Body of pancreas (tissue), 4 donors: ENCODE data around the gene ATRNL1. TPM values are rescaled to one million over a fixed set of nuclear protein-coding genes. Genes with fewer than 3 reads are reported as not detected.
"Not testable (repeated sequence)": the region's sequence is repeated elsewhere in the genome, so short reads cannot be mapped to it uniquely, and the experiment has no call there.

Source experiments
- ATAC-seq: fragments of 150-250 bp; one replicate; pipeline ENCODE4 v1.9.1; 2016
- DNase-seq, 4 donors: peaks; one replicate each; pipeline ENCODE4 v3.0.0-alpha.2; 2019
- H3K27ac ChIP-seq, 4 donors: fragments of 200-600 bp; sonication (generic); 1 replicate in 3 of 4; 2 replicates in 1 of 4; pipeline versions ENCODE4 v1.5.1 to v1.6.1; 2016 to 2019; ENCODE audit warnings: mild to moderate bottlenecking in 1 of 4, mixed read lengths in 1 of 4, moderate library complexity in 1 of 4
- H3K27me3 ChIP-seq, 2 donors: fragments of 200-600 bp; sonication (generic); one replicate each; pipeline ENCODE4 v1.6.0; 2016; ENCODE audit warnings: mild to moderate bottlenecking in 1 of 2
- H3K36me3 ChIP-seq, 2 donors: fragments of 200-600 bp; sonication (generic); replicated peaks in 1 of 2; 2 replicates each; pipeline ENCODE4 v1.5.1; 2016; ENCODE audit warnings: low read depth in 2 of 2; ENCODE audit not compliant: insufficient read depth in 1 of 2
- H3K4me1 ChIP-seq: fragments of 200-600 bp; sonication (generic); one replicate; pipeline ENCODE4 v1.6.0; 2016
- H3K4me3 ChIP-seq, 2 donors: fragments of 200-600 bp; sonication (generic); 1 replicate in 1 of 2; 2 replicates in 1 of 2; pipeline ENCODE4 v1.5.1; 2016 to 2019
- H3K9me3 ChIP-seq, 3 donors: fragments of 200-600 bp; sonication (generic); 1 replicate in 2 of 3; 2 replicates in 1 of 3; pipeline ENCODE4 v1.5.1; 2016
- CTCF ChIP-seq, 7 experiments: fragments of 450-650 bp in 4 of 7; fragments of 200-600 bp in 3 of 7; sonication (generic) in 3 of 7; IDR thresholded peaks; one replicate each; pipeline ENCODE4 v1.5.1; 2016 to 2019; ENCODE audit warnings: antibody characterized with exemption in 7 of 7
- POLR2A ChIP-seq, 3 donors: fragments of 450-650 bp; IDR thresholded peaks; one replicate each; pipeline ENCODE4 v1.6.1; 2016; ENCODE audit warnings: antibody characterized with exemption in 3 of 3, mild to moderate bottlenecking in 2 of 3
- WGBS, 2 donors: methylation state at CpG; one replicate each; pipeline ENCODE4 v1.1.5; 2017; 5-methylcytosine and 5-hydroxymethylcytosine counted together
- intact Hi-C: fragments of 100-400 bp; cut with DNase I; formaldehyde crosslinking; loops from one replicate; pipeline ENCODE4 v1.15.1; 2023
- total RNA-seq, 2 donors: library from RNA; depleted of rRNA; stranded (reverse); fragments of >200 nt; gene quantifications; one replicate each; pipeline ENCODE4 v1.1.0, GENCODE V29; 2016

Gene ATRNL1
- total RNA-seq, 2 donors from 2014 or later = 3.0 to 6.5 TPM

DNA sequence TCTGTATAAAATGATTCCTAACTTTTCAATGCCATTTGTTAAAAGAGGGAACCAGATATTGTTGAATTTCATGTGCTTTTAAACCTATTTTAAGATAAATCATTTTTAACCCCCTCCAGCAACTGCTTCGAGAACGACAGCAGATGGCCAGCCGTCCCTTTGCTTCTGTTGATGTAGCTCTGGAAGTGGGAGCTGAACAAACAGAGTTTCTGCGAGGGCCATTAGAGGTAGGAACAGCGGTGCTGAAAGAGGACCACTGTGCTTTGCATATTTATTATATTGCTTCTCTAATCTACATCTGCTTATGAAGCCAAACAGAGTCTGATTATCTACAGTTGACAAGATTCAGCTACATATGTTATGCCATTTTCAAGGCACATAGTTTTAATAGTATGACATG is 634.0 kb downstream of the ATRNL1 start:
- ATAC-seq = no peak
- no peak overlapping the region for H3K27ac ChIP-seq

GRCh38 chr10:115744089-115744488 is 650.9 kb downstream of the ATRNL1 start:
- intact Hi-C loops = no loop called here
- no peak overlapping the region for H3K27ac ChIP-seq
- no peak for ATAC-seq

More for the DNA sequence above, 634.0 kb downstream of the ATRNL1 start:
- 49 to 53% methylated on average over 5 of the region's 5 CpGs for WGBS, 2 donors
- H3K9me3 ChIP-seq = no peaks in the 10 kb centered on the region
- H3K27me3 ChIP-seq = no peaks in the 10 kb centered on the region
- H3K4me1 ChIP-seq = no peaks in the 10 kb centered on the region
- H3K4me3 ChIP-seq = no peak overlapping the region
- DNase-seq = peak in 2 of 4 donors; percentile 4 to 8
- H3K36me3 ChIP-seq = no peaks in the 10 kb centered on the region
- TF ChIP-seq POLR2A (IDR thresholded peaks at IDR 0.05) (no peak), CTCF (IDR thresholded peaks at IDR 0.05) (no peak)
- intact Hi-C loops = no loop called here

GRCh38 chr10:115745943-115746342 is 652.8 kb downstream of the ATRNL1 start:
- Histone ChIP-seq H3K4me1 (no peaks in the 10 kb centered on the region), H3K27me3 (no peaks in the 10 kb centered on the region), H3K36me3 (no peaks in the 10 kb centered on the region), H3K9me3 (no peaks in the 10 kb centered on the region), H3K27ac (no peak overlapping the region), H3K4me3 (no peak overlapping the region)
- WGBS, 2 donors = 27 to 33% methylated on average over 2 of the region's 2 CpGs
- intact Hi-C loops = no loop called here
- no peak for TF ChIP-seq CTCF (IDR thresholded peaks at IDR 0.05)
- TF ChIP-seq POLR2A (IDR thresholded peaks at IDR 0.05) = no peak
- DNase-seq (no peak), ATAC-seq (no peak)

More at GRCh38 chr10:115744089-115744488, 650.9 kb downstream of the ATRNL1 start:
- DNase-seq = no peak
- no peak for TF ChIP-seq CTCF (IDR thresholded peaks at IDR 0.05)
- no peak for TF ChIP-seq POLR2A (IDR thresholded peaks at IDR 0.05)
- no peaks in the 10 kb centered on the region for H3K27me3 ChIP-seq
- no peaks in the 10 kb centered on the region for H3K36me3 ChIP-seq
- no peak overlapping the region for H3K4me3 ChIP-seq
- H3K4me1 ChIP-seq = no peaks in the 10 kb centered on the region
- 91 to 93% methylated on average over 1 of the region's 1 CpG for WGBS, 2 donors
- no peaks in the 10 kb centered on the region for H3K9me3 ChIP-seq

DNA sequence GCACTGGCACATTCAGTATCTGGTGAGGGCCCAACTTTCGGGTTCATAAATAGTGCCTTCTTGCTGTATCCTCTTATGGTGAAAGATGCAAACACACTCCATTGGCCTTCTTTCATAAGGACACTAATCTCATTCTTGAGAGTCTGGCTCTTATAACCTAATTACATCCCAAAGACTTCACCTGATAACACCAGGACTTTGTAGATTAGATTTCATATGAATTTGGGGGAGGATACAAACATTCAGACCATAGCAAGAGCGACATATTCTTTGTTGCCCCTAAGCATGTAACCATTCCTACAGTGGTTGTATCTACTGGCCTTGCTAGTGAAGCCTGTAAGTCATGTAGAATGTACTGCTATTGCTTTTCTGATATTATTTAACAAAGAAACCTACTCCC is 654.6 kb downstream of the ATRNL1 start:
- H3K9me3 ChIP-seq = no peaks in the 10 kb centered on the region
- H3K4me3 ChIP-seq = no peak overlapping the region
- ATAC-seq (no peak), DNase-seq (no peak)
- 90 to 95% methylated on average over 2 of the region's 2 CpGs for WGBS, 2 donors
- no peaks in the 10 kb centered on the region for H3K27me3 ChIP-seq
- H3K27ac ChIP-seq = no peak overlapping the region
- intact Hi-C loops = no loop called here
- no peaks in the 10 kb centered on the region for H3K36me3 ChIP-seq
- no peak for TF ChIP-seq CTCF (IDR thresholded peaks at IDR 0.05)
- no peak for TF ChIP-seq POLR2A (IDR thresholded peaks at IDR 0.05)
- H3K4me1 ChIP-seq = no peaks in the 10 kb centered on the region

DNA sequence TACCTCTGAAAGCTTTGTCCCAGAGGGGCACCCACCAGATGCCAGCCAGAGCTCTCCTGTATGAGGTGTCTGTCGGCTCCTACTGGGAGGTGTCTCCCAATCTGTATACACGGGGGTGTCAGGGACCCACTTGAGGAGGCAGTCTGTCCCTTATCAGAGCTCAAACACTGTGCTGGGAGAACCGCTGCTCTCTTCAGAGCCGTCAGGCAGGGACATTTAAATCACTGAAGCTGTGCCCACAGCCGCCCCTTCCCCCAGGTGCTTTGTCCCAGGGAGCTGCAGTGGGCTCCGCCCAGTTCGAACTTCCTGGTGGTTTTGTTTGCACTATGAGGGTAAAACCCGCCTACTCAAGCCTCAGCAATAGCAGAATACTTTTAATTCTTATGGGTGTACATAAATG is 665.3 kb downstream of the ATRNL1 start:
- H3K4me1 ChIP-seq, H3K27me3 ChIP-seq, intact Hi-C loops, H3K9me3 ChIP-seq, ATAC-seq, H3K4me3 ChIP-seq, H3K27ac ChIP-seq, H3K36me3 ChIP-seq: not testable (repeated sequence)
- DNase-seq = peak in 1 of 4 donors; percentile 9
- WGBS, 2 donors = 51 to 67% methylated on average over 8 of the region's 8 CpGs
